OCI-LY7 (cell line): Measurements from ENCODE around the gene CDRT15.

Experiments
- CTCF ChIP-seq: fragments of 200-600 bp; sonication (generic); conservative IDR thresholded peaks from 2 replicates; pipeline ENCODE4 v1.5.1; 2014; ENCODE audit warnings: mild to moderate bottlenecking, antibody characterized with exemption, low read length, moderate library complexity, mixed read lengths
- EZH2phosphoT487 ChIP-seq: fragments of 200-600 bp; sonication (generic); IDR thresholded peaks from 2 replicates; pipeline ENCODE4 v1.6.1; 2018; ENCODE audit warnings: low read depth, borderline replicate concordance, mild to moderate bottlenecking, mixed run types, antibody characterized with exemption, low read length, moderate library complexity, mixed read lengths

- TF ChIP-seq CTCF (no peak), EZH2phosphoT487 (no peak)
These were observed 35.4 kb downstream of the CDRT15 start for GRCh38 chr17:14201021-14201987.
